CD4-positive, alpha-beta T cell treated with Interleukin-15 for 1 hour (primary cell): ENCODE results near the gene AKAP7.
A peak's percentile ranks its signal among the peaks of the same experiment; 100 is the strongest.

Source experiments
- DNase-seq: peaks from one replicate; pipeline ENCODE4 v3.0.0-alpha.2; 2020

The AKAP7 gene

GRCh38 chr6:131134220-131134979, 867 bp upstream of the AKAP7 start:
- no peak for DNase-seq

- DNase-seq, result no peak
These were observed 355 bp upstream of the AKAP7 start for GRCh38 chr6:131134980-131135243.

- no peak for DNase-seq
These were observed 937 bp downstream of the AKAP7 start for GRCh38 chr6:131136021-131136786.

GRCh38 chr6:131139599-131139998, 4.3 kb downstream of the AKAP7 start:
- no peak for DNase-seq

GRCh38 chr6:131143319-131143718, 8.1 kb downstream of the AKAP7 start:
- no peak for DNase-seq

GRCh38 chr6:131146865-131147264, 11.6 kb downstream of the AKAP7 start:
- DNase-seq, result no peak

GRCh38 chr6:131156411-131156810, 21.1 kb downstream of the AKAP7 start:
- DNase-seq, result no peak

- no peak for DNase-seq
These were observed 24.3 kb downstream of the AKAP7 start for GRCh38 chr6:131159578-131159977.

- DNase-seq, result no peak
These were observed 25.0 kb downstream of the AKAP7 start for GRCh38 chr6:131160254-131160758.

- DNase-seq, result no peak
These were observed 26.7 kb downstream of the AKAP7 start for GRCh38 chr6:131161987-131162386.

GRCh38 chr6:131163886-131164285, 28.6 kb downstream of the AKAP7 start:
- no peak for DNase-seq

- no peak for DNase-seq
These were observed 29.2 kb downstream of the AKAP7 start for GRCh38 chr6:131164506-131164905.

- DNase-seq, result no peak
These were observed 32.5 kb downstream of the AKAP7 start for GRCh38 chr6:131167773-131168172.

GRCh38 chr6:131169613-131170012, 34.3 kb downstream of the AKAP7 start:
- DNase-seq, result no peak

GRCh38 chr6:131172222-131172621, 37.0 kb downstream of the AKAP7 start:
- DNase-seq, result no peak

- no peak for DNase-seq
These were observed 38.4 kb downstream of the AKAP7 start for GRCh38 chr6:131173680-131174079.

GRCh38 chr6:131175564-131175963, 40.3 kb downstream of the AKAP7 start:
- no peak for DNase-seq

- DNase-seq, result no peak
These were observed 42.7 kb downstream of the AKAP7 start for GRCh38 chr6:131177996-131178395.

GRCh38 chr6:131182991-131183425, 47.7 kb downstream of the AKAP7 start:
- DNase-seq, result no peak

- no peak for DNase-seq
These were observed 48.3 kb downstream of the AKAP7 start for GRCh38 chr6:131183427-131184095.

GRCh38 chr6:131191590-131191989, 56.3 kb downstream of the AKAP7 start:
- no peak for DNase-seq

GRCh38 chr6:131197716-131198115, 62.4 kb downstream of the AKAP7 start:
- DNase-seq, result no peak

GRCh38 chr6:131199568-131200272, 64.5 kb downstream of the AKAP7 start:
- peak; percentile 86 for DNase-seq
